GM15510 (cell line): Measurements from ENCODE around the gene P2RY6.

Experiments used
- POLR2A ChIP-seq: IDR thresholded peaks from 3 replicates; pipeline ENCODE4 v1.6.1; 2011; ENCODE audit warnings: borderline replicate concordance; ENCODE audit not compliant: insufficient read length; ENCODE audit errors: extremely low read depth

P2RY6 gene

DNA sequence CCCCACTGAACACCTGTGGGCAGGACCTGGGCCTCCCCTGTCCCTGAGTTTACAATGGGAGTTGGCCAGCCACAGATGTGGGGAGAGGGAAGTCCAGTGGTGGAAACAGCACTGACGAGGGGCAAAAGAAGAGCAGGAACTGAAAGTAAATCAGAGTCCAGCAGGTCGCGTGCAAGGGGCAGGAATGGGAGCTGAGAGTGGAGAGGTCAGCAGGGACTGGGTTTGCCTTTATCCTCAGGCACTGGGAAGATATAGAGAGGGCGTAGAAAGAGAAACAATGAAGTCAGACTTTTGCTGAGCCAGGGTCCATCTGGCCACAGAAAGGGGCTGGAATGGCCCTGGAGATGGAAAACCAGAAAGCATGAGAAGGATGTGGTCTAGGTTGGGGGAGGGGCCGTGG, 8.5 kb downstream of the P2RY6 start:
- no peak for TF ChIP-seq POLR2A

DNA sequence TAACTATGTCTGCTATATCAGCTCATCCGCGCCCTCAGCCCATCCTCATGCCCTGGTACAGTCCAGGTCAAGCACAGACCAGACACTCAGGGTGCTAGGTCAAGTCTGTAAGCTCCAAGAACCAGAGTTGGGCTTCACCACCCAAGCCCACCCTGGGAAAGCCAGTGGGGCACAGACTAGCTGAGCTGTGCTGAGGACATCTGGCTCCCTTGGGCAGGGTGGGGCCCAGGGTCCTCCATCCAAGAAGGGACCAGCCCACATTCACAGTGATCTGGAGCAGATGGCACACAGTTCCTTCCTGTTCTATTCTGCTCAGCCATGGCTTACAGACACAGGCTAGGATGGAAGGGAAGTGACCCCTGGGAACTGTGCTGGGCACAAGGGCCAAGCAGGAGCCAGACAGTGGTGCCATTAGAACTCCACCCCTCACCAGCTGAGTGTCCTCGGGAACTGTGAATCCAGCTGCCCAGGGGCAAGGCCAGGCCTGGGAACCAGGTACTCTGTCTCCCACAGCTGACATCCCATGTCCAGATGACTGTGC, 9.1 kb downstream of the P2RY6 start:
- no peak for TF ChIP-seq POLR2A

DNA sequence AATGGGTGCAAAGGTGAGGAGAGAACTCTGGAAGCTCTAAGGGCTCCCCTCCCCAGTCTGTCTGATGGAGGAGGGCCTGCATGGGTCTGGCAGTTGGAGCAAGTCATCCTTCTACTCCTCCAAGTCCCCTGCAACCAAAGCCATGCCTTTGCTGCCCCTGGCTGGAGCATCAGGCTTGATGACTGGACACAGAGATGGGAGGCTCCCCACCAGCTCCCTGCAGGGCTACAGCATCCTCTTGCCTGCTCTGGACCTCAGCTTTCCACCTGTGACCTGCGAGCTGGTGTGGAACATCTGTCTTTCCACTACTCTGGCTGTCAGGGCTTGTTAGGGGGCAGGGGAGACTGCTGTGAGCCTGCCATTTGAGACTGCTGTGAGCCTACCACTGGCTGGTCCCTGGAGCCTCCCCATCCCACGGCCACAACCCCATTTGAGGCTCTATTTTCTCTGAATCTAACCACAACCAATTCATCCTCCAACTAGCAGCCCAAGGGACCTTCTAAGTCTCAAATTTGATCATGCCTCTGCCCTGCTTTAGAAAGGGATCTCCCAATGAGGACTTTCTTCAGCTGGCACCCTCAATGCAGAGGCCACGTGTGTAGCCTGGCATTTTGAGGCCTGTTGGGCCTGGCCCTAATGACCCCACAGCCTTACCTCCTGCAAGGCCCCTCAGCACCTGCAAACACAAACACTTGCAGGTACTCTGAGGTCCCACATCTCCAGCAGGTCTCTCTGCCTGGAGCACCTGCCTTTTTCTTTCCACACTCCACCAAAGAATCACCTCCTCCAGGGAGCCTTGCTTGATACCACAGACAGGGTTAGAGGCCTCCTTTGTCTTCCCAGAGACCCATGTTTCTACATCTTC, 9.9 kb downstream of the P2RY6 start:
- TF ChIP-seq POLR2A, result no peak

DNA sequence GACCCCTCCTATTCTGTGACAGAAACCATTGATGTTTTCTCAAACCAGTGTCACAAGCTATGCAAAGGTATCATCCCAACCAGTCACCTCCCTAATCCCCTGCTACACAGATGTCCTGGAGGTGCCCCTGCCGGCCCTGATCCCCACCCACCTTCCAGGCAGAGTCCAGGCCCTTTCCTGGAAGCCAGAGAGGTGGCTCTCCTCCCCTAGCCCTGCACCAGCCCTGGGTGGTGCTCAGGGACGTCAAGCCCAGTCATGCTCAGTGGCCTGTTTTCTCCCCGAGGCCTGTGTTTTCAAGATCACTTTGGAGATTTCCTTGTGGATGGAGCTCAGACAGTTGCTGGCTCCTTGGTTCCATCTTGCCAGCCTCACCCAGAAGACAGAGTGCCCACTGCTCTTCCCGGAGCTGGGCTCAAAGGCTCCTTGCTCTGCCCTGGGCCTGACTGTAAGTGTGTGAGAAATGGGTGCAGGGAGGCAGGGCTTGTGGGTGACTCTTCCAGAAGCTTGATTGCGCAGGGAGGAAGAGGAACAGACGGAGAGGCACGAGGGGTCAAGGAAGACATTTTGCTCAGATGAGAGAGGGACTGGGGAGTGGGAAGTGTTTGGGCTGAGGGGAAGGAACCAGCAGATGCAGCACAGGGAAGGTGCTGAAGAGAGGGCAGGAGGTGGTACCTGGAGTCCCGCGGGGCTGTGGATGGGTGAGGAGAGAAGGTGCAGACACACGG, 11.3 kb downstream of the P2RY6 start:
- TF ChIP-seq POLR2A, result no peak

DNA sequence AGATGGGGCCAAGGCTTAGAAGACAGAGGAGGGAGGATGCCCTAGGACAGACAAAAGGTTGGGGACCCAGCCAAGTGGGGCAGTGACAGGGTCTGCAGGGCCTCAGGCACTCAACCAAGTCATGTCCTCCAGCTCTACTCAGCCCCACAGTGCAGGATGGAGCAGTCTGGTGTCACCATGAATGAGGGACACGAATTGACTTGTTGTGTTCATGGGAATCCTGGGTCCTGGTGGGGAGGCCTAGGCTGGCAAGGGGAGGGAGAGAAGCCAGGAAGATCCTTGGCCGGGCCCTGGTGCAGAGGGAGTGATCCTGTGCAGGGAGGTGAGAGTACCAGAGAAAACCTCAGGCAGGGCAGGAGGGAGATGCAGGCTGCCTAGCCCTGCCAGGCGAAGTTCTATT, 12.0 kb downstream of the P2RY6 start:
- no peak for TF ChIP-seq POLR2A

DNA sequence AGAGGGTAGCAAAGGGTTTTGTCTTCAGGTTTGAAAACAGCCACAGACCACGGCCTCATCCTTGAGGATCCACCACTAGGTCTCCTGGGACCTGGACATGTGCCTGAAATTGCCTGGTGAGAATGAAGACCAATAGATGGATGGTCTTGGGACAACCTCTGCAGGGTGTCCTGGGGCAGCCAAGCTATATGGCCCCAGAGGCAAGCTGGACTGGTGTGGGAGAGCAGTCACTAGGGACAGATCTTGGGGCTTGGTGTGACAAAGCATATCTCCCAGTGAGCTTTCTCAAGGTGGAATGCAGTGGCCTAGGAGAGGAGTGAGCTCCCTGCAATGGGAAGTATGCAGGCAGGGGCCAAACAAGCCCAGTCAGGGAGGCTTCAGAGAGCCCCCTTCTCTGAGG, 13.6 kb downstream of the P2RY6 start:
- no peak for TF ChIP-seq POLR2A

DNA sequence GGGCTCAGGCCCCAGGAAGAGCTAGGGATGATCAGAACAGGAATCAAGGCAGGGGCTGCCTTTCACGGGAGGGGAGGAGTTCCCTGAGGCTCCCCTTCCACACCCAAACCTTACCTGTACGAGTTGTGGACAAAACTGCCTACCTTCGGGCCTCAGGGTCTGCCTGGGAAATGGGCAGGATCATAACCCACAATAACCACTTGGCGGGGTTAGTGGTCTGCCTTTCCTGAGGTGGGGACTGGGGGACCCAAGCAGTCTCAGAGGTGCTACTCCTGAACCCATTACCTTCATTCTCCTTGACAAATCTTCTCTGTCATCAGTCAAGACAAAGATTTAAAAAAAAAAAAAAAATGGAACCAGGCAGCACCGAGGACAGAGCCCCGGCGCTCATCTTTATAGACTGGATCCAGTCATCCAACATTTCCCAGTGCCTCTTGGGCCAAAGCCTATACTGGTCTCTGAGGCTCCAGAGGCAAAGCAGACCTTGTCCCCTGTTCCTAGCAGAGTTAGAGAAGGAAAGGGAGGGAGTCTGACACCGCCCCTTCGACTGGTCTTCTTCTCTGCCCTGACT, 14.2 kb downstream of the P2RY6 start:
- TF ChIP-seq POLR2A, result no peak

DNA sequence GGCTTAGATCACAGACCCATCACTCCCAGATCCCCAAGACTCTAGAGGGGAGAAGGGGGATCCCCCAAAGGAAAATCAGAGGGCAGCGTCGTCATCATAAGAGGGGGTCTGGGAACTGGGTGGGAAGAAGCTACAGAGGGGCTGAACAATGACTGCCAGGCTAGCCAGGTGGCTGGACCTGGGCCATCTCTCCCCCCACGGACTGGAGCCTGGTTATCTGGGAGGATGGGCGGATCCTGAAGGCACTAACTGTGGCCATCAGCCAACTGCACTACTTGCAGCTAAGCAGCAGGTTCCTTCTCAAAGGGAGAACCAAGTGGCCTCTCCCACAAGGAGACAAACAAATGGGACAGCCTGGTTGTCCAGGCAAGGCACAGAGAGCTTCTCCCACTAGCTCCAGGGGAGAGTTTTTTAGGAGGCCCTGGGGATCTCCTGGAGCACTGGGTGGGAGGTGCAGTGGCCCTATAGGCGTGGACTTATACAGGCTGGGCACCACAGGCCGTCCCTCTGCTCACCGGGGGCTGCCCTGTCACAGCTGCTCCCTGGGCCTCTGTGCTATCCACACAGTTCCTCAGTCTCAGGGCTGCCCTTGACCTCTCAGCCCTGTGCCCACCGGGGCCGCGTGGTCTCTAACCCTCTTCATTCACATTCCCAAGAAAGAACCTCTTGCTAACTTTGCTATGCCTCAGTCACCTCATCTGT, 15.4 kb downstream of the P2RY6 start:
- TF ChIP-seq POLR2A, result no peak

DNA sequence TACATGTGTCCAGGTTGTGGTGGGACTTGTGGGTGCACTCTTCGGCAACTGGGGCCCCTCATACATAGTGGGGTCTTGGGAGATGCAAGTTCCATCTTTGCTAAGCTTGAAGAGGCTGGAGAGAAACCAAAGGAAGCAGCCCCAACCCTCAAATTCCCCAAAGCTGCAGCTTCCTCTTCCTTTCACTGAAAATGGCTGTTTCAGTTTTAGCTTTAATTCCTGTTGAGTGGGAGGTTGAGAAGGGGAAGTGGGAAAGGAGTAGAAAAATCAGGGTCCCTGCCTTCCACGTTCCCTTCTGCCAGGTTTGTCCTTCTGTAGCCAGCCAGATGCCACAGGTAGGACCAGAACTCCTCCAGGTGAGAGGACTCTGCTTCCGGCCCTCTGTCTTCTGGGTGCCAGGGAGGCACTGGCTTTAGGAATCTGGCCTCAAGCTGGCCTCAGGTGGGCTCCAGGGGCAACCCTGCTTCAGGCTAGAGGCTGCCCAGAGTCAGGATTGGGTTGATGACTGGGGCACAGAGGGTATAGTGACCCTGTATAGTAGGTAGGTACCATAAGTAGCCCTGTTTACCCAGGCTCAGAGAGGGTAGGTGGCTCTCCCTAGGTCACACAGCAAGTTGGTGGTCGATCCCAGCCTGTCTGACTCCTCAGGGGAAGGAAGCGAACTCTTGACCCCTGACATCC, 16.2 kb downstream of the P2RY6 start:
- no peak for TF ChIP-seq POLR2A

DNA sequence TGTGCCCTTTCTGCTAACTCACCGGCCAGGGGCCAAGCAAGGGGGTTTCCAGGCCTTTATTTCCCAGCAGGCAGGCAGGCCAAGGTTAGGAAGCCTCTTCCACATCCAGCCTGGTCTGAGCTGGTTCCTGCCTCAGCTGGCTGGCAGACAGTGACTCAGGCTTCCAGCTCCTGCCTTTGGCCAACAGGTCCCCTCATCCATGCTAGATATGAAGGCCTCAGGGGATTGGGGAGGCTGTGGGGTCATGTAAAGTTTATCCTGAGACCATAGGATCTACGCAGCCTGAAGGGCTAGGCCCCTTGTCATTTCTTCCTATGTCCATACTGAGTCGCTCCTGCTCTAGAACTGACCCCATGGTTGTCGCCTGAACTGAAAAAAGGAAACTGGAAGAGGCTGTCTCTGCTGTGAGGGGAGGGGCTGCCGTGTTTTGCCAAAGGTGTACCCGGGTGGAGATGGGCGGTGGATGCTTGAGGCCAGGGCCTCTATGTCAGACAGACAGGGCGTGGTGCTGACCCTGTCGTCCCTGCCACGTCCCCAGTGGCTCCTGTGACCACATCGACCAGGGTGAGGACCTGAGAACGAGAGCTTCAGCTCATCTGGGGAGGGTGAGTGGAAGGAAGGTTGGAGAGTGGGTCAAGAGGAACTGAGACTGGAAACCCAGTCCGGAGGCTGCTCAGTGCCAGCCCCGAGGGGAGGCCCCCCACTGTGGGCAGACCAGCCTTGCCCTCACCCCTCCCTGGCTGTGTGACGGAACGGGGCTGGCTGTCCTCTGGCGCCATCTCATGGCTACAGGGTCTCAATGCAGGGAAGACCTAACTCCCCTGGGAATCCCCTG, 17.0 kb downstream of the P2RY6 start:
- no peak for TF ChIP-seq POLR2A

DNA sequence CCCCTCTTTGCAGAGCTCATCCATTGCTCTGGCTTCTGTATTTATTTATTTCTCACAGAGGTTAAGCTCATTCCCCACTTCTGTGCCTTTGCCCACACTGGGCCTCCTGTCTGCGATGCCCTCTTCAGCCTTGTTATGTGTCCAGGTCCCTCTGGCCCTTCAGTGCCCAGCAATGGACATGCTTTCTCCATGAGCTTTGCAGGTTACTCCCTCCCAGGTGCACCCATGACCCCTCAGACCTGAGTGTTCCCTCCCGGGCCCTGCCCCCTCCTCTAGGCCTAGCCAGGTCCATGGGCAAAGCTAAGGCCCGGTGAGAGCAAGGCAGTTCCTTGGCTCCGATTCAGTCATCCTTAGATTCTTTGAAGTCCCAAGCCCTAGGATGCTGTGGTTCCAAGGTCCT, 18.4 kb downstream of the P2RY6 start:
- TF ChIP-seq POLR2A, result no peak

DNA sequence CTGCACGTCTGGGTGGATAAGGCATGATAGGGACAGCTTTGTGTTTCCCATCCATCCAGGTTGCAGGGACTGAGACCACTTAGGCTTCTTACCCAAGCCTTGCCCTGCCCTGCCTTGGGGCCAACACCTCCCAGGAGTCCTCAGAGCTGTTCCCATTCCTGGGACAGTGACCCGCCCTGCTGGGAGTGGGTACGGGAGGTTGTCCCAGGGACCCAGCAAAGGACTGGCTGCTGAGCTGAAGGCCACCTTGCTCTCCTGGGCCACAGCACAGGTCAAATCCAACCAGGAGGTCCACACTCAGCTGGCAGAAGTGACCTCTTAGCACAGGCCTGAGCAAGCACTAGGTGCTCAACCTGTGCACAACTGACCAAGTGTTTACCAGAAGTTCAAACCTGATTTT, 19.1 kb downstream of the P2RY6 start:
- TF ChIP-seq POLR2A, result no peak

DNA sequence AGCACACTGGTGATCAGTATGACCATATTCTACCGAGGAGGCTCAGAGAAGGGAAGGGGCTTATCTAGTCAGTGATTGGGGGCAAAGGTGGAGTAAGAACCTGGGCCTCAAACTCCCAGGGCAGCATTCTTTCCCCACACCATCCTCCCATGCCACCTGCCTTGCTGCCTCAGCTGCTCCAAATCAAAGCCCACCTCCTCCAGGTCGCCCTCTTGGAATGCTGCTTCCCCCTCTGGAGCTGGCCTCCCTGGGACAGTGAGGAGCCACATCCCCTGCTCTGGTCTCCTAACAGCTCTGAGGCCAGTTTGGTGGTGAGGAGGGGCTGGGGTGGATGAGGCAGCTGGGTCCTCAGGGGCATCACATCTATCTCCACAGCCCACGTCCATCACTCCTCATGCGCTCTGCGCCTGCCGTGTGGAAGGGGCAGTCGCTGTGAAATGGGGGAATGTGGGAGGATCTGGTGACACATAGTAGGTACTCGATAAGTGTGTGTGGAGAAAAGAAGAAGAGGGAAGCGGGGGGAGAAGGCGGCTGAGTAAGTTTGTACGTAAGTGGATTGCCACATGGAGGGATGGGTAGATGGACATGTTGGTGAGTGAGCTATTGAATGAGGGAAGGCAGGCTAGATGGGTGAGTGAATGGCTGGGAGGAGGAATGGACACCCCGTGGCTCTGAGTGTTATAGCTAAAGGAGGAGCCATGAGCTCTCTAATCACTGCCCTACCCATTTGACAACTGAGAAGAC, 19.8 kb downstream of the P2RY6 start:
- TF ChIP-seq POLR2A, result no peak
